Tibial artery (tissue), 4 donors: ENCODE results near the gene IHH.

Source experiments
- DNase-seq, 2 donors: peaks; one replicate each; pipeline ENCODE4 v3.0.0-alpha.2; 2019
- H3K27ac ChIP-seq, 2 donors: fragments of 200-600 bp; sonication (generic) in 1 of 2; 1 replicate in 1 of 2; 2 replicates in 1 of 2; pipeline ENCODE4 v1.5.1; 2018 to 2019; ENCODE audit warnings: mild to moderate bottlenecking in 1 of 2
- H3K27me3 ChIP-seq, 2 donors: fragments of 200-600 bp; sonication (generic) in 1 of 2; one replicate each; pipeline versions ENCODE4 v1.5.1 to v1.6.0; 2016 to 2019
- H3K36me3 ChIP-seq, 3 donors: fragments of 200-600 bp; sonication (generic) in 2 of 3; one replicate each; pipeline ENCODE4 v1.5.1; 2016 to 2019; ENCODE audit warnings: mild to moderate bottlenecking in 2 of 3
- H3K4me1 ChIP-seq, 4 donors: fragments of 200-600 bp; sonication (generic) in 2 of 4; 1 replicate in 3 of 4; 2 replicates in 1 of 4; pipeline ENCODE4 v1.5.1; 2016 to 2019
- H3K4me3 ChIP-seq, 2 donors: fragments of 200-600 bp; sonication (generic) in 1 of 2; 1 replicate in 1 of 2; 2 replicates in 1 of 2; pipeline ENCODE4 v1.5.1; 2018 to 2019; ENCODE audit warnings: mild to moderate bottlenecking in 2 of 2
- H3K9me3 ChIP-seq, 3 donors: fragments of 200-600 bp; sonication (generic) in 1 of 3; one replicate each; pipeline ENCODE4 v1.5.1; 2016 to 2019
- intact Hi-C: fragments of 100-400 bp; cut with DNase I; formaldehyde crosslinking; loops from one replicate; pipeline ENCODE4 v1.15.0; 2023; ENCODE audit warnings: low total_unique reads
- TF ChIP-seq, protein P1 (sequence below), 2 experiments: fragments of 200-600 bp in 1 of 2; fragments of 450-650 bp in 1 of 2; IDR thresholded peaks; one replicate each; pipeline ENCODE4 v1.5.1; 2017 to 2019; ENCODE audit warnings: antibody characterized with exemption in 2 of 2, mild to moderate bottlenecking in 1 of 2, moderate library complexity in 1 of 2

The IHH gene

DNA sequence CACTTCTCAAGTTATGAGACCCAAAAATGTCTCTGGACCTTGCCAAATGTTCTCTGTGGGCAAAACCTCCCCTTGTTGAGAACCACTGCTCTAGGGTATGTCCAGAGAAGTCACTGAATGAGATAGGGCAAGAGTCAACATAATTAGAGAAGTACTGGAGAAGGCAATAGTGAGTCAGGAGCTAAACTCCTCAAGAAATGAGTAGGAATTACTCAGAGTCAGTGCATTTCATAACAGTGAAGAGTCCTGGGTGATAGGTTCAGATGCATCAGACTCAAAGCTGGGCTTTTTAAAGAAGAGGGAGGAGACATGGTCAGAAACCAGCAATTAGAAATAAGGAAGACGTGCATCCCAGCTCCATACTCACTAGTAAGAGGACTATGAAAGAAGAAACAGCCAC, 38.6 kb upstream of the IHH start:
- Histone ChIP-seq H3K27me3 (no peaks in the 10 kb centered on the region), H3K4me1 (no peaks in the 10 kb centered on the region), H3K4me3 (no peak overlapping the region), H3K27ac (no peak overlapping the region), H3K9me3 (no peaks in the 10 kb centered on the region), H3K36me3 (peaks cover 0 to 7% (median 0%) of the 10 kb centered on the region in 3 donors)
- DNase-seq = no peak
- TF ChIP-seq, protein P1, sequence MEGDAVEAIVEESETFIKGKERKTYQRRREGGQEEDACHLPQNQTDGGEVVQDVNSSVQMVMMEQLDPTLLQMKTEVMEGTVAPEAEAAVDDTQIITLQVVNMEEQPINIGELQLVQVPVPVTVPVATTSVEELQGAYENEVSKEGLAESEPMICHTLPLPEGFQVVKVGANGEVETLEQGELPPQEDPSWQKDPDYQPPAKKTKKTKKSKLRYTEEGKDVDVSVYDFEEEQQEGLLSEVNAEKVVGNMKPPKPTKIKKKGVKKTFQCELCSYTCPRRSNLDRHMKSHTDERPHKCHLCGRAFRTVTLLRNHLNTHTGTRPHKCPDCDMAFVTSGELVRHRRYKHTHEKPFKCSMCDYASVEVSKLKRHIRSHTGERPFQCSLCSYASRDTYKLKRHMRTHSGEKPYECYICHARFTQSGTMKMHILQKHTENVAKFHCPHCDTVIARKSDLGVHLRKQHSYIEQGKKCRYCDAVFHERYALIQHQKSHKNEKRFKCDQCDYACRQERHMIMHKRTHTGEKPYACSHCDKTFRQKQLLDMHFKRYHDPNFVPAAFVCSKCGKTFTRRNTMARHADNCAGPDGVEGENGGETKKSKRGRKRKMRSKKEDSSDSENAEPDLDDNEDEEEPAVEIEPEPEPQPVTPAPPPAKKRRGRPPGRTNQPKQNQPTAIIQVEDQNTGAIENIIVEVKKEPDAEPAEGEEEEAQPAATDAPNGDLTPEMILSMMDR (IDR thresholded peaks at IDR 0.05) = no peak
- intact Hi-C loops = no loop called here

DNA sequence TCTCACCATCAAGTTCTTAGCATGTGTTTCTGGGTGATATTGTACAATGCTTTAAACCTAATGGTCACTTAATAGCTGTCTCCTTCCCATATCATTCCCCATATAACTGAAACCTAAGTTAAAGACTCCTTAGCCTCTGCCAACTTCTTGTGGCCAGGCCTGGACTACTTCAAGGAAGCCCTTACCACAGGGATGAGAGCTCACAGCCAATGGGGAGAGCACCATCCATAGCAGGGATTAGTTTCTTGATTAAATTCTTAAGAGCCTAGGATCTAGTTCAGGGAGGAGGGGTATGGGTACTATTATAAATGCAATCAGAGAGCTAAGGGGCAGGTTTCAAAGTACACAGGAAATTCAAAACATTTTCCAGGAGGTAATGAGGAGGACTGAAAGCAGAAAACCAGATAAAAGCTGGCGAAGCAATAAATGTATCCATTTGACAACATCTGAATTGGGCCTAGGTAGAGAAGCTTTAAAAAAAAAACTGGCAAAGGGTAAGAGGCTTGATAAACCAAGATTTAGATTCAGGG, 34.8 kb upstream of the IHH start:
- intact Hi-C loops = no loop called here
- H3K9me3 ChIP-seq = no peaks in the 10 kb centered on the region
- peaks cover 0 to 7% (median 4%) of the 10 kb centered on the region in 3 donors for H3K36me3 ChIP-seq
- H3K4me1 ChIP-seq = no peaks in the 10 kb centered on the region
- H3K27ac ChIP-seq = no peak overlapping the region
- DNase-seq = no peak
- TF ChIP-seq, protein P1 (IDR thresholded peaks at IDR 0.05) = no peak
- H3K4me3 ChIP-seq = no peak overlapping the region
- no peaks in the 10 kb centered on the region for H3K27me3 ChIP-seq

DNA sequence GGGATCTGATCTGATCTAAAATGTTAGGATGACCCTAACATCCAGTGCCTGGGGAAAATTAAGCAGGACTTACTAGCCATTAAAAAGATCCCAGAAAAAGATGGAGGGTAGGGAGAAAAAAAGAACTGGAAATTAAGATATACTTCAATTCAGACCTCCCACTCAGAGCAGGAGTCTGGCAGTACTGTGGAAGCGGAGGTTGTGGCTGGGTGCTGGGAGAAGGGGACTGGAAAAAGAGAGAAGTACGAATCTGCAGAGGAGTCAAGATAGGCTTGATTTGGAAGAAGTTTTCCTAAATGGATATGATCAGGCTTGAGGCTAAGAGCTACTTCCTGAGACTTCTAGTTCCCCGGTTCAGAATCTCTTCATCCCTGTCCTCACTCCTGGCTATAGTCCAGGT, 33.5 kb upstream of the IHH start:
- Histone ChIP-seq H3K27ac (no peak overlapping the region), H3K4me3 (no peak overlapping the region), H3K36me3 (peaks cover 0 to 7% (median 4%) of the 10 kb centered on the region in 3 donors), H3K9me3 (no peaks in the 10 kb centered on the region), H3K27me3 (no peaks in the 10 kb centered on the region), H3K4me1 (no peaks in the 10 kb centered on the region)
- no peak for DNase-seq
- TF ChIP-seq, protein P1 (IDR thresholded peaks at IDR 0.05) = no peak
- intact Hi-C loops = no loop called here

DNA sequence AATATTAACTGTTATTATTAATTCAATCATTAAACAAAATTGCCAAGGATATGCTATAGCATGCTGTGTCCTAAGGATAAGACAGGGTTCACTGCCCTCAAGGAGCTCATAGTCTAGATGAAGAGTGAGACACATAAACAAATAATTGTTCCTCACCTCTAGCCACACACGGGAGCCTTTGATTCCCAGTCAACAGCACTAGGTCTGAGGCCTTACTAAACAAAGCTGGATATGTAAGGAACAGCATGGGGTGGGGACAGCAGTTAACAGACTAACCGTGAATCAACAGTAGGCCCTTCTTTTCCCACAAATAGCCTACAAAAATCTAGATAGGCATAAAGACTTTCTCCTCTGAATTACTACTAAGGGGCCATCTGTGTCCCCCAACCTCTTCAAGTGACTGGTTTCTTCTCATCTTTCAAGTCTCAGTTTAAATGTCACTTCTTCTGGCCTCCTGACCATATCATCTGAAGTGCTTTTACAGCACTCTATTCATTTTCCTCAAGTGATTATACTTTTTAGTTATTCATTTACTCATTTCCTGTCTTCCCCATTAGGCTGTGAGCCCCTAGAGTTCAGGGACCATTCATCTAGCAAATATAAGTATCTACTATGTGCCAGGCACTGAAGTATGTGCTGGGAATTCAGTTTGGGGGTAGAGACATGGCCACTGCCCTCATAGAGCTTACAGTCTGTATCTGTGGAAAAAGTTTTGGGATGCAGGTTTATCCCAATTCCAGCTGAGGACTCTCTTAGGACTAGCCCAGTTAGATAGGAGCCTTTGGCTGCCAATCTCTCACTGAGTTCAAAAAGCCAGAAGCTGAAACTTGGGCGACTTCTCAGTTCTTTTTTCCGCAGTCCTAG, 29.9 kb upstream of the IHH start:
- no peak for DNase-seq
- Histone ChIP-seq H3K9me3 (no peaks in the 10 kb centered on the region), H3K4me3 (no peak overlapping the region), H3K4me1 (no peaks in the 10 kb centered on the region), H3K27ac (no peak overlapping the region), H3K36me3 (peaks cover 0 to 7% (median 4%) of the 10 kb centered on the region in 3 donors), H3K27me3 (no peaks in the 10 kb centered on the region)
- intact Hi-C loops = no loop called here
- TF ChIP-seq, protein P1 (IDR thresholded peaks at IDR 0.05) = no peak

DNA sequence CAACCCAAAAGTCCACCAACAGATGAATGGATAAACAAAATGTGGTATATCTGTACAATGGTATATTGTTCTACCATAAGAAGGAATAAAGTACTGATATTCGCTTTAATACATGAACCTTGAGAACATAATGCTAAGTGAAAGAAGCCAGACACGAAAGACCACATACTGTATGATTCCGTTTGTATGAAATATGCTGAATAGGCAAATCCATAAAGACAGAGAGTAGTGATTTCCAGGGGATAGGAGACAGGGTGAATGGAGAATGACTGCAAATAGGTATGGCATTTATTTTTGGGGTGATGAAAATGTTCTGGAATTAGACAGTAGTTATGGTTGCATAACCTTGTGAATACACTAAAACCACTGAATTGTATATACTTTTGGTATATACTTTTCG, 28.6 kb upstream of the IHH start:
- Histone ChIP-seq H3K27ac (no peak overlapping the region), H3K36me3 (peaks cover 0 to 4% (median 0%) of the 10 kb centered on the region in 3 donors), H3K27me3 (no peaks in the 10 kb centered on the region), H3K4me3 (no peak overlapping the region), H3K4me1 (no peaks in the 10 kb centered on the region), H3K9me3 (no peaks in the 10 kb centered on the region)
- TF ChIP-seq, protein P1 (IDR thresholded peaks at IDR 0.05) = no peak
- no peak for DNase-seq
- intact Hi-C loops = no loop called here
